LNCaP clone FGC (cell line): ENCODE measurements around the gene COQ8B.

Experiments
- DNase-seq: peaks from one replicate; pipeline ENCODE4 v3.0.0-alpha.2; 2011; ENCODE audit warnings: low read depth
- H3K4me3 ChIP-seq: 2 replicates; pipeline ENCODE4 v1.5.1; 2011; ENCODE audit warnings: mild to moderate bottlenecking, low read depth, low read length, control low read depth
- CTCF ChIP-seq: IDR thresholded peaks from 2 replicates; pipeline ENCODE4 v1.5.1; 2012; ENCODE audit warnings: mild to moderate bottlenecking; ENCODE audit not compliant: control insufficient read depth, insufficient read depth; ENCODE audit errors: extremely low read depth

The COQ8B gene

GRCh38 chr19:40671404-40671803 is 45.3 kb downstream of the COQ8B start:
- no peak overlapping the region for H3K4me3 ChIP-seq
- no peak for TF ChIP-seq CTCF

GRCh38 chr19:40668991-40669614 is 47.6 kb downstream of the COQ8B start:
- TF ChIP-seq CTCF = no peak

More at GRCh38 chr19:40671404-40671803, 45.3 kb downstream of the COQ8B start:
- no peak for DNase-seq

GRCh38 chr19:40667602-40668001 is 49.1 kb downstream of the COQ8B start:
- no peak for DNase-seq
- no peak overlapping the region for H3K4me3 ChIP-seq
- TF ChIP-seq CTCF = no peak

More at GRCh38 chr19:40668991-40669614, 47.6 kb downstream of the COQ8B start:
- no peak for DNase-seq
- no peak overlapping the region for H3K4me3 ChIP-seq

- DNase-seq = no peak
- no peak overlapping the region for H3K4me3 ChIP-seq
- no peak for TF ChIP-seq CTCF
Observed at GRCh38 chr19:40666803-40667438, 49.8 kb downstream of the COQ8B start.

GRCh38 chr19:40663695-40664692 is 52.7 kb downstream of the COQ8B start:
- peak overlapping the region; percentile 68 for H3K4me3 ChIP-seq
- TF ChIP-seq CTCF = no peak
- DNase-seq = no peak

GRCh38 chr19:40662925-40663694 is 53.6 kb downstream of the COQ8B start:
- peak; percentile 36 for DNase-seq
- H3K4me3 ChIP-seq = peak overlapping the region; percentile 68
- TF ChIP-seq CTCF = peak; percentile 97
